GM19351 (cell line): ENCODE data around the gene SV2B.

Source experiments
- ATAC-seq: cut with Tn5 transposase; IDR thresholded peaks from one replicate; pipeline ENCODE4 v1.9.1; 2021; ENCODE audit warnings: mild to moderate bottlenecking, moderate library complexity; ENCODE audit not compliant: unreplicated experiment

The SV2B gene

GRCh38 chr15:91135201-91136130, 35.4 kb downstream of the SV2B start:
- ATAC-seq: peak; percentile 88

GRCh38 chr15:91136386-91136923, 36.4 kb downstream of the SV2B start:
- ATAC-seq: no peak

- ATAC-seq: no peak
These were observed 40.5 kb downstream of the SV2B start for GRCh38 chr15:91140601-91141000.

GRCh38 chr15:91141097-91141496, 41.0 kb downstream of the SV2B start:
- no peak for ATAC-seq

- no peak for ATAC-seq
These were observed 42.2 kb downstream of the SV2B start for GRCh38 chr15:91142106-91142744.

GRCh38 chr15:91142946-91143345, 42.9 kb downstream of the SV2B start:
- no peak for ATAC-seq

GRCh38 chr15:91146728-91147127, 46.7 kb downstream of the SV2B start:
- no peak for ATAC-seq

- ATAC-seq: no peak
These were observed 48.2 kb downstream of the SV2B start for GRCh38 chr15:91148243-91148642.

- ATAC-seq: no peak
These were observed 50.6 kb downstream of the SV2B start for GRCh38 chr15:91150502-91151160.

- no peak for ATAC-seq
These were observed 51.9 kb downstream of the SV2B start for GRCh38 chr15:91151781-91152563.

- no peak for ATAC-seq
These were observed 53.0 kb downstream of the SV2B start for GRCh38 chr15:91152896-91153581.

GRCh38 chr15:91153954-91154353, 53.9 kb downstream of the SV2B start:
- no peak for ATAC-seq

GRCh38 chr15:91156175-91156726, 56.2 kb downstream of the SV2B start:
- ATAC-seq: no peak

GRCh38 chr15:91158415-91159394, 58.6 kb downstream of the SV2B start:
- ATAC-seq: no peak

GRCh38 chr15:91165850-91166249, 65.8 kb downstream of the SV2B start:
- ATAC-seq: no peak

- no peak for ATAC-seq
These were observed 68.4 kb downstream of the SV2B start for GRCh38 chr15:91168457-91168856.

- no peak for ATAC-seq
These were observed 71.3 kb downstream of the SV2B start for GRCh38 chr15:91171334-91171733.

GRCh38 chr15:91182101-91182500, 82.0 kb downstream of the SV2B start:
- ATAC-seq: no peak

- ATAC-seq: no peak
These were observed 83.5 kb downstream of the SV2B start for GRCh38 chr15:91183596-91183995.
